Dendritic cell treated with granulocyte-macrophage colony-stimulating factor and Interleukin-4, amounts not matched to agents 40 ng/mL and 50 ng/mL, for 4 days (primary cell): ENCODE measurements around the gene DNAL1.

Experiments
- H3K27ac Mint-ChIP-seq: one replicate; pipeline ENCODE4 v1.8.0; 2022; ENCODE audit warnings: mild to moderate bottlenecking, mixed read lengths
- H3K27me3 Mint-ChIP-seq: one replicate; pipeline ENCODE4 v1.8.0; 2022; ENCODE audit warnings: mild to moderate bottlenecking, mixed read lengths
- H3K36me3 Mint-ChIP-seq: one replicate; pipeline ENCODE4 v1.8.0; 2022; ENCODE audit warnings: low read depth, mixed read lengths
- H3K4me1 Mint-ChIP-seq: one replicate; pipeline ENCODE4 v1.8.0; 2022; ENCODE audit warnings: low read depth, mixed read lengths
- H3K4me3 Mint-ChIP-seq: one replicate; pipeline ENCODE4 v1.8.0; 2022; ENCODE audit warnings: mild to moderate bottlenecking, moderate library complexity, mixed read lengths
- H3K9me3 Mint-ChIP-seq: one replicate; pipeline ENCODE4 v1.8.0; 2022; ENCODE audit warnings: mixed read lengths
- intact Hi-C: fragments of 100-400 bp; cut with micrococcal nuclease; formaldehyde crosslinking; loops from one replicate; pipeline ENCODE4 v1.15.0; 2022

The DNAL1 gene

DNA sequence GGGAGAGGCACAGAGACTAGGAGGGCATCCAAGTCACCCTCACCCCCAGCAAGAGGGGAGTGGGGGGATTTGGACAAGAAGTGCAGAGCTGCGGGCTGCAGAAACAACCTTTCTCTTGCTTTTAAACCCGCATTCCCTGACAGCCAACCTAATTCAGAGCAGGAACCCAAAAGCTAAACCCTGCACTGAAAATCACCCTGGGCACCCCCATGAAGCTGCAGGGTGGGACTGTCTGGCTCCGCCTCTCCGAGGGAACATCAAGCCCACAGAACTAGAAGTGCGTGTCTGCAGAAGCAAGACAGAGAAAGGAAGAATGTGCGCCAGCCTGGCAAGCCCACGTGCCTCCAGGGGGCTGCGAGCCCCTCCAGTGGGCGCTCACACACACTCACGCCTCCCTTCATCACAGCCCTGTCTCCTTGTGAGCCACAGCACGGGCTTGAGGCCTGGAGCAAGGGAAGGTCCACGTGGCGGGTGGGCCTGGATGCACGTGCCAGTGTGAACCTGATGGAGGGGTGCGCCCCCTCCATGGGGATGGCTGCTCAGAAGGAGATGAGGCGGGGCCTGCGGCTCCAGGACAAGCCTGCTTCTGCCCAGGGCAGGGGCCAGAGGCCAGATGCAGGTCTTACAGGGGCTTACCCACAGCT, 97.2 kb downstream of the DNAL1 start:
- intact Hi-C loops: no loop called here
- Mint-ChIP-seq H3K4me1 (peaks cover 81% of the 10 kb centered on the region), H3K36me3 (peaks cover 48% of the 10 kb centered on the region), H3K9me3 (no peaks in the 10 kb centered on the region), H3K4me3 (peak overlapping the region; percentile 58), H3K27ac (peak overlapping the region; percentile 72), H3K27me3 (no peaks in the 10 kb centered on the region)

- peak overlapping the region; percentile 73 for H3K27ac Mint-ChIP-seq
- H3K4me1 Mint-ChIP-seq: peaks cover 88% of the 10 kb centered on the region
- H3K4me3 Mint-ChIP-seq: no peak overlapping the region
- intact Hi-C loops: no loop called here
- H3K36me3 Mint-ChIP-seq: peaks cover 44% of the 10 kb centered on the region
- no peaks in the 10 kb centered on the region for H3K9me3 Mint-ChIP-seq
- H3K27me3 Mint-ChIP-seq: no peaks in the 10 kb centered on the region
Observed at GRCh38 chr14:73742520-73743238, 97.9 kb downstream of the DNAL1 start.

DNA sequence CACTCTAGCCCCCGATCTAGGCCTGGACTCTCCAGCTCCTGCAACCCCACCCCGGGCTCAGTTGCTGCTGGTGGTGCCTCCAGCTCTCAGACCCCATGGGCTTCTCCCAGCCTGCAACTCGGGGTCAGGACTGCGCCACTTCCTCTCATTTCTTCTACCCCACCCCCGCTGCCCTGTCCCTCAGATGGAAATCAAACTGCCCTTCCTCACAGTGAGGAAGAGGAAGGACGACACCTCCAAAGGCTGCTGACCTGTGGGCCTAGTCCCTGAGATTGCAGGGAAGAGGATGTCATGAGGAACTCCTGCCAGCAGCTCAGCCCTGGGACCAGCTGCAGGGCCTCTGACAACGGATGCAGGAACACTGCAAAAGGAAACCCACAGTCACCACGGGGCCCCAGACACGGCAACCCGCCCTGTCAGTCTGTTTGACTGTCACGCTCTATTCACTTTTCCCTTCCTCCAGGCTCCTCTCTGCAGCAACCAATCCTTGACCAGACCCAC, 98.7 kb downstream of the DNAL1 start:
- Mint-ChIP-seq H3K4me1 (peaks cover 96% of the 10 kb centered on the region), H3K27ac (peak overlapping the region; percentile 73), H3K27me3 (no peaks in the 10 kb centered on the region), H3K4me3 (peak overlapping the region; percentile 27), H3K36me3 (peaks cover 36% of the 10 kb centered on the region), H3K9me3 (no peaks in the 10 kb centered on the region)
- intact Hi-C loops: no loop called here

DNA sequence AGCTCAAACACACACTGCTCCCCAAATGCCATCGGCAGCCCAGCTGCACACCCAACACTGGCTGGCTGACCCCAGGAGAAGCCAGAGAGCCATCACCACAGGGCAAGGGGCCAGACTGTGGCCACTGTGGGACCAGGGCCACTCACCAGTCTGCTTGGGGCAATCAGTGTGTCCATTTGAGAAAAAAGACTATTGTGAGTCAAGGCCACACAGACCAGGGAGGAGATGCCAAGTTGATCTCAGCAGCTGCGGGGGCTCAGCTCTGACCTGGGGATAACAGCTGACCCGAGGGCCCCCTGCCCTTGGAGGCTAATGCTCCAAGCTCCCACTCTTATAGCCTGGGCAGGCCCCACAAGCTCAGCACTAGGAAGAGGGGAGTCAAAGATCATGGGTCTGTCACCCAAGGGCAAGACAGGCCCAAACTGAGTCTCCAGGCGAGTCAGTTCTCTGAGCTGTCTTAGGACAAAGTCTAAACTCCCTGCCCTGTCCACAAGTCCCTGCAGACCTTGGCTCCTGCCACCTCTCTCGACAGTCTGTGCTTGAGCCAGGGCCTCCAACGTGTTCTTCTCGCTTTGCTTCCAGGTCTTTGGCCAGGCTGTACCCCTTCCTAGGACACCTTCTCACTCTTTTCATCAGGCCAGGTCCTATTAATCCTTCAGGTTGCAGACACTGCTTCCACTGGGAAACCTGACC, 99.5 kb downstream of the DNAL1 start:
- intact Hi-C loops: no loop called here
- Mint-ChIP-seq H3K4me1 (peaks cover 98% of the 10 kb centered on the region), H3K27ac (peak overlapping the region; percentile 73), H3K27me3 (no peaks in the 10 kb centered on the region), H3K36me3 (peaks cover 28% of the 10 kb centered on the region), H3K4me3 (peak overlapping the region; percentile 35), H3K9me3 (no peaks in the 10 kb centered on the region)

GRCh38 chr14:73744874-73745529, 100.2 kb downstream of the DNAL1 start:
- Mint-ChIP-seq H3K9me3 (no peaks in the 10 kb centered on the region), H3K36me3 (peaks cover 21% of the 10 kb centered on the region), H3K4me3 (no peak overlapping the region), H3K27ac (peak overlapping the region; percentile 73), H3K4me1 (peaks cover 97% of the 10 kb centered on the region), H3K27me3 (no peaks in the 10 kb centered on the region)
- intact Hi-C loops: no loop called here

- intact Hi-C loops: no loop called here
- H3K27ac Mint-ChIP-seq: peak overlapping the region; percentile 73
- H3K4me1 Mint-ChIP-seq: peaks cover 97% of the 10 kb centered on the region
- H3K27me3 Mint-ChIP-seq: no peaks in the 10 kb centered on the region
- no peaks in the 10 kb centered on the region for H3K9me3 Mint-ChIP-seq
- peaks cover 14% of the 10 kb centered on the region for H3K36me3 Mint-ChIP-seq
- no peak overlapping the region for H3K4me3 Mint-ChIP-seq
Observed at GRCh38 chr14:73745571-73746519, 101.1 kb downstream of the DNAL1 start.

DNA sequence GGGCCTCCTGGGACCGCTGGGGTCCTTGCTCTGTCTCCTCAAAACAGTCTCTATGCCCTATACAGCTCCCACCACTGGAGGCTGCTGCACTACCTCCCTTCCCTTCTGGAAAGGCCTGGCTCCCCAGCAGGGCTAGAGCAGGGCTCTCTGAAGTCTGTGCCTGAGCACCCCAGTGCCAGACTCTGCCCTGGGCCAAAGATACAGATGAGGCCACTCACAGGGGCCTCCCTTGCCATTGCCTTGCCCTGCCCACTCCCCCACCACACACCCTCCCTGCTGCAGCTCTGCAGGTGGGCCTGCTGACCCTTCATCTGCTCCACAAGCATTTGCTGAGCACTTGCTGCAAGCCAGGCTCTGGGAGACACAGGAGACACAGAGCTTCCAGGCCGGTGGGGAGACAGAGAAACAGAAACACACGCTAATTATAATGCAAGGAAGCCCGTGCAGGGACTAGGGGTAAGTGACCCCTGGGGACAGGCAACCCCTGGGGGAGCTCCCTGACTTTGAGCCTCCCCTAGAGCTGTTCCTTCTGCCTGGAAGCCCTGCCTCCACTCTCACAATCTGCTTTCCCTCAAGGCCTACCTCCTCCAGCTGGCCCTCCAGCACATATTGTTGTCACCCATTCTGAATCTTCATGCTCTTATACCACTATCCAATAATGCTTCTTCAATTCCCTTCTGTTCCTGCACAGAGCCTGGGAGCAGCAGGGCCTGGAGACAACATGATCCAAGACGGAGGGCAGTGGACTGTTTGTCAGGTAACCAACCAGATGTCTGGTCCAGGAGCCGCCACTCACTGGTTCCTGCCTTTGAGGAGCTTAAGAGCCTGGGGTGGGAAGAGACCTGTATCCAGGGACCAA, 102.0 kb downstream of the DNAL1 start:
- Mint-ChIP-seq H3K36me3 (peaks cover 14% of the 10 kb centered on the region), H3K4me3 (no peak overlapping the region), H3K4me1 (peaks cover 97% of the 10 kb centered on the region), H3K27me3 (no peaks in the 10 kb centered on the region), H3K27ac (peak overlapping the region; percentile 73), H3K9me3 (no peaks in the 10 kb centered on the region)
- intact Hi-C loops: no loop called here

GRCh38 chr14:73747379-73748211, 102.8 kb downstream of the DNAL1 start:
- H3K4me3 Mint-ChIP-seq: no peak overlapping the region

GRCh38 chr14:73748858-73749357, 104.1 kb downstream of the DNAL1 start:
- intact Hi-C loops: no loop called here
- Mint-ChIP-seq H3K27me3 (no peaks in the 10 kb centered on the region), H3K9me3 (no peaks in the 10 kb centered on the region), H3K27ac (no peak overlapping the region), H3K4me1 (peaks cover 97% of the 10 kb centered on the region), H3K4me3 (no peak overlapping the region), H3K36me3 (peaks cover 14% of the 10 kb centered on the region)

More at GRCh38 chr14:73747379-73748211, 102.8 kb downstream of the DNAL1 start:
- H3K36me3 Mint-ChIP-seq: peaks cover 14% of the 10 kb centered on the region
- H3K4me1 Mint-ChIP-seq: peaks cover 97% of the 10 kb centered on the region
- no peak overlapping the region for H3K27ac Mint-ChIP-seq
- H3K9me3 Mint-ChIP-seq: no peaks in the 10 kb centered on the region
- intact Hi-C loops: no loop called here
- no peaks in the 10 kb centered on the region for H3K27me3 Mint-ChIP-seq

- no peak overlapping the region for H3K4me3 Mint-ChIP-seq
Observed at GRCh38 chr14:73749706-73750530, 105.1 kb downstream of the DNAL1 start.

GRCh38 chr14:73750531-73750901, 105.7 kb downstream of the DNAL1 start:
- Mint-ChIP-seq H3K27ac (no peak overlapping the region), H3K4me1 (peaks cover 97% of the 10 kb centered on the region), H3K27me3 (no peaks in the 10 kb centered on the region), H3K36me3 (peaks cover 9% of the 10 kb centered on the region), H3K4me3 (no peak overlapping the region), H3K9me3 (no peaks in the 10 kb centered on the region)
- intact Hi-C loops: no loop called here

More at GRCh38 chr14:73749706-73750530, 105.1 kb downstream of the DNAL1 start:
- H3K27me3 Mint-ChIP-seq: no peaks in the 10 kb centered on the region
- no peaks in the 10 kb centered on the region for H3K9me3 Mint-ChIP-seq
- H3K36me3 Mint-ChIP-seq: peaks cover 9% of the 10 kb centered on the region
- intact Hi-C loops: no loop called here
- no peak overlapping the region for H3K27ac Mint-ChIP-seq
- H3K4me1 Mint-ChIP-seq: peaks cover 97% of the 10 kb centered on the region
